CD4-positive, alpha-beta T cell treated with Interferon alpha-2 for 1 hour (primary cell): Measurements from ENCODE around the gene COA7.
"Not testable (repeated sequence)": the region's sequence is repeated elsewhere in the genome, so short reads cannot be mapped to it uniquely, and the experiment has no call there.

ENCODE experiments used
- DNase-seq, 2 donors: peaks; one replicate each; pipeline ENCODE4 v3.0.0-alpha.2; 2020 to 2022

COA7 gene

DNA sequence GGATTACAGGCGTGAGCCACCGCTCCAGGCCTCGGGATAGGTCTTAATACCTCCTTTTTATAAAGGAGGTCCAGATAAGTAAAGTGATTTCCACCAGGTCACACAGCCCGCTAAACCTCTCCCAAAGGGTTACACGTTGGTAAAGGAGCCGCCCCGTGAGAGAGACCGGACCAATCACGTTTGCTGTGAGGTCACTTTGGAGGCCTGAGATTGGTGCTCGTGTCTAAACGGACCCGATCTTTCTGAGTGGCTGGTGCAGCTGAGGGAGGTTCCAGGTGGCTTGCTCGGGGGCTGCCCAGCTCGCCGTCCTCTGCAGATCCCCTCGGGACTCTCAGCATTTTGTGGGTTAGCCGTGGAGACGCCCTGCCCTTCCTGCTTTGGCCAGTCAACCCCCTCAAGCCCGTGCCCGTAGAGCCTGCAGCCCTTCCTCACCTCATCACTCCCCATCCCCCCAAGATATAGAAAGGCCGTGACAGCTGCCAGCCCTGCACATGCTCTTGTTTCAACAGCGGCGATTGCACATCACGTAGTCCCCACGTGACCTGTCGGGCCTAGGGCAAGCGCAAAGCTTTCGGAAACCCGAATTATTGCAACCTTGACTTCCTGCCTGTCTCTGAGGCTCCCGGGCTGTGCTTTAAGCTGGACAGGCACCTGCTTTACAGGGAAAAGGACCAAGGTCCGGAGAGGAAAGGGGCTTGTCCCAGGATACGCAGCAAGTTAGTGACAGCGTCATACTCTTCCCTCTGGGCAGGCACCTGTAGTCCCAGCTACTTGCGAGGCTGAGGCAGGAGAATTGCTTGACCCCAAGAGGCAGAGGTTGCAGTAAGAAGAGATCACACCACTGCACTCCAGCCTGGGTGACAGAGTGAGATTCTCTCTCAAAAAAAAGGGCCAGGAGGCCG, 5.0 kb upstream of the COA7 start:
- peak; percentile 88 to 90 for DNase-seq

DNA sequence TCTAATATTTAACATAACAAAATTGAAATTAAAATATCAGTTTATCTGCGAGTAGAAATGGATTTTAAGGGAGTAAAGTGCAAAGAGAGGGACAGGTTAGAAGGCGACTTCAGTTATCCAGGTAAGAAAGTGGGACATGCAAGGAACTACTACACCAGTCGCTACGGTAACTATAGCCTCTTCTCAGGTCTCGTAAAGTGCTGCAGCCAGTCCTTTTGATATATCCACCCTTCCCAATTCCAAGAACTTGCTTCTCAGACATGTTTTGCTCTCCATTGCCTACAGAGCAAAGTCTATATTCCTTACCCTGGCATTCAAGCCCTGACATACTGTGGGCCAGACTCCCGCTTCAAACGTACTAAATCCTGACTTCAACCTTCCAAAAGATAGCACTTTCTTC, 2.5 kb downstream of the COA7 start:
- no peak for DNase-seq

DNA sequence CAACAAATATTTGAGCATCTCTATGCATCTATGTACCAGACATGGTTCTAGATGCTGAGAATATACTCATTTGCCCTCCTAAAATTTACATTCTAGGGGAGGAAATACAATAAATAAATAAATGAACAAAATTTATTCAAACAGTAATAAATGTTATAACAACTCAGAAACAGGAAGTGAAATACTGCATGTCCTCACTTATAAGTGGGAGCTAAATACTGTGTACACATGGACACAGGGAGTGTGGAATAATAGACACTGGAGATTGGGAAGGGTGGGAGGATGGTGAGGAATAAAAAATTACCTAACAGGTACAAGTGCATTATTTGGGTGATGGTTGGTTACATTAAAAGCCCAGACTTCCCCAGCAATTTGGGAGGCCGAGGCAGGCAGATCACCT, 4.3 kb downstream of the COA7 start:
- no peak for DNase-seq

DNA sequence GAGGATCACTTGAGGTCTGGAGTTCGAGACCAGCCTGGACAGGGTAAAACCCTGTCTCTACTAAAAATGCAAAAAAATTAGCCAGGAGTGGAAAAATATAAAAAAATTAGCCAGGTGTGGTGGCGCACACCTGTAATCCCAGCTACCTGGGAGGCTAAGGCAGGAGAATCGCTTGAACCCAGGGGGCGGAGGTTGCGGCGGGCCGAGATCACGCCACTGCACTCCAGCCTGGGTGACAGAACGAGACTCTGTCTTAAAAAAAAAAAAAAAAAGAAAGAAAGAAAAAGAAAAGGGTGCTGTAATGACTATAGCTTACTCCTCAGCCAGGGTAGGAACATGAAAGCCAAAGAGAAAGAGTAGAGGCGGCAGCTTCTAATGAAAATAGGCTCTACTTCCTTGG, 4.8 kb downstream of the COA7 start:
- DNase-seq = not testable (repeated sequence)

DNA sequence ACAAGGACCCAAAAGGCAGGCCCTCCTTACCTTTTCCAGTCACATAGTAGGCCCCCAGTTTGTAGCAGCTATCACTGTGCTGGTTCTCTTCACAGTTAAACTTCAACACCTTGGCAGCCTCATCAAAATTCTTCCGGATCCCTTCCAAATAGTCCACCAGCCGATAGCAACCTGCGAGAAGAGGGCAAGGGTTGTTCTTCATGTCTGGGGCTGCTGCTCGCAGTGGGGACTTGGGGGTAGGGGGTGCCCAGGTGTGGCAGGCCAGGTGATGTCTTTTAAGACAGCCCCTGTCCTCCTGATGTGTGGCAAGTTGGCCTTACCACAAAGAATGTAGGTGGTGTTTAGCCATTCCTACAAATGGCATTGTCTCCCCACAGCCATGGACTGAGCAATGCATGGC, 5.5 kb downstream of the COA7 start:
- DNase-seq = no peak

DNA sequence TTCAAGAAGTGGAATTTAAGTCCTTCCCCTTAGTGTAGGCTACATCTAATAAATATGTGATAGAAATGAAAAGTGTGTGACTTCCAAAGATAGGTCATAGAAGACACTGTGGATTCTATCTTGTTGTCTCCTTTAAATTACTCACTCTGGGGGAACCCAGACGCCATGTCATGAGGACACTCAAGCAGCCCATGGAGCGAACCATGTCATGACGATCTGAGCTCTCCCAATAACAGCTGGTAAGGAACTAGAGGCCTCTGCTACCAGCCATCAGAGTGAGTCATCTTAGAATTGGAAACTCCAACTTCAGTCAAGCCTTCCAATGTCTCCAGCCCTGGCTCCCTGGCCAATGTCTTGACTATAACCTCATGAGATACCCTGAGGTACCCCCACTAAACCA, 6.3 kb downstream of the COA7 start:
- no peak for DNase-seq

DNA sequence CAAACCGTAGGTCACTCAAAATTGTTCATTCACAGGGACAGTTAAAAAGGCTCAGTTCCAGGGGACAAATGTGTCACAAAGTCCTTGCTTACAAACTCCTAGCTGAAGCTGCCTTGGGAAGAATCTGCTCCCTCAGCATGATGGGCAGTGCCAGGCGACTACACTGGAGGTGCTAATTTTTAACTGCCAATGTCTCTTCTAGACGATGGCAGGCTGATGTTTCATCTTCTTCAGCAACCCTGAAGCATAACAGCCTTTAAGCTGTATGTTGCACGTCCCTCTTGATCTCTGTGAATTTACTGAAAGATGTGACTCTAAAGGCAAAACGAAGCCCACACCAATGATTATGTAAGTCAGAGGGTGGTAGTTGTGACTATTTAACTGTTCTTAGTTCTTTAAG, 11.3 kb downstream of the COA7 start:
- no peak for DNase-seq

DNA sequence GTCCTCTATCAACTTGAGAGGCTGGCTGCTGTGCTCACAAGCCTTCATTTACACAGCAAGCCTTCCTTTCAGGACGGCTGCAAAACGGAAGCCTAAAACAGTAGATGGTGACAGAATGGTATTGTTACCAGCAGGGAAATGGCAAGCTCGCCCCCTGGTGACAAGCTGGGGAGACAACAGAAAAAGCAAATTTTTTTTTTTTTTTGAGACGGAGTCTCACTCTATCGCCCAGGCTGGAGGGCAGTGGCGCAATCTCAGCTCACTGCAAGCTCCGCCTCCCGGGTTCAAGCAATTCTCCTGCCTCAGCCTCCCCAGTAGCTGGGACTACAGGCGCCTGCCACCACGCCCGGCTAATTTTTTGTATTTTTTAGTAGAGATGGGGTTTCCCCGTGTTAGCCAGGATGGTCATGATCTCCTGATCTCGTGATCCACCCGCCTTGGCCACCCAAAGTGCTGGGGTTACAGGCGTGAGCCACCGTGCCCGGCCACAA, 11.8 kb downstream of the COA7 start:
- DNase-seq = peak; percentile 78 to 85

DNA sequence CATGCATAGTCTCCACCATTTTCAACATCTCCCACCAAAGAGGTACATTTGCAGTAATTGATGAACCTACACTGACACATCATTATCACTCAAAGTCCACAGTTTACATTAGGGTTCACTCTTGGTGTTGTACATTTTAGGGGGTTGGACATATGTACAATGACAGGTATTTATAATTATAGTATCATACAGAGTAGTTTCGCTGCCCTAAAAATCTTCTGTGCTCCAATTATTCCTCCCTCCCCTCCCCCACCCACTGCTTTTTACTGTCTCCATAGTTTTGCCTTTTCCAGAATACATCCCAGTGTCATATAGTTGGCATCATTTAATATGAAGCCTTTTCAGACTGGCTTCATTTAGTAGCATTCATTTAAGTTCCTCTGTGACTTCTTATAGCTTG, 13.6 kb downstream of the COA7 start:
- no peak for DNase-seq

DNA sequence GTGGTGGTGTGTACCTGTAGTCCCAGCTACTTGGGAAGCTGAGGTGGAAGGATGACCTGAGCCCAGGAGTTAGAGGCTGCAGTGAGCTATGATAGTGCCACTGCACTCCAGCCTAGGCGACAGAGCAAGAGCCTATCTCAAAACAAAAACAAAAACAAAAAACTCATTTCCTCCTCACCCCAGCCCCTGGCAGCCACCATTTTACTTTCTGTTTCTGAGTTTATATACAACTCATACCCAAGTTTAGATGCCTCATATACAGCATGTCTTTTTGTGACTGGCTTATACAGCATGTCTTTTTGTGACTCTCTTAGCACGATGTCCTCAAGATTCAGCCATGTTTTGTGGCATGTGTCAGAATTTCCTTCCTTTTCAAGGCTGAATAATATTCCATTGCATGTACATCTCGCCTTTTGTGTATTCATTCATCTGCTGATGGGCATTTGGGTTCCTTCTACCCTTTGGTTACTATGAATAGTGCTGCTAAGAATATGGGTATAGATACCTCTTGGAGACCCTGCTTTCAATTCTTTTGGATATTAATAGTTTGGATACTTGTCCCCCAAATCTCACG, 14.7 kb downstream of the COA7 start:
- DNase-seq = no peak

DNA sequence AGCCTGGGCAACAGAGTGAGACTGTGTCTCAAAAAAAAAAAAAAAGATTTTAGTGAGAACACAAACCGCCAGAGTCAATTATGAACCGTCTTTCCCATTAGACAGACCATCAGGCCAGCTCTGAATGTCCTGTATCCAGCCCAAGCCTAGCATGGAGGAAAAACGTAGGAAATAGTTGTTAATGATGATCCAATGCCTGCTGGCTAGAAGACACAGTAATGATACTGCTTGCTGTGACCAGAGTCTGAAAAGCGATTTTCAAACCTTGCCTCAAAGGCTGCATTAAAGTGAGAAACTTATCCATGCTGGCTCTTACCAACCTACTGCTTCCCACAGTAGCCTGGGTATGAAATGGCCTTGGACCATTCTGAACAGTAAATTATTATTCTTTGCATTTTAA, 17.0 kb downstream of the COA7 start:
- DNase-seq = no peak

DNA sequence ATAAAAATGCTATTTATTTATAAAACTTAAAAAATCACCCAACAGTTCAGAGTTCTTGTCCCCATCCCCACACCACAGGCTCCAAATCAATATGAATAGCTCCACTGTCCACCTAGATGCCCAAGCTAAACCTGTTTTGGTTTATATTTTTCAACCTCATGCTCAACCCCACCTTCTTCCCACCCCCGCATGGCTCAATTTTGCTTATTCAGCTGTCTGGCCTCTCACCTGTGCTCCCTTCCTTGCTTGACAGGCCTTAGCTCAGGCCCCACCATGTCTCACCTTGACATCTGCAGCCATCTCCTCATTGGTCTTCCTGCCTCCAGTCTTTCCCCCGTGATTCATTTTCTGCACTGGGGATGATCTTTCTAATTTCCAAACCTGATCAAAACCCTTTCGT, 17.8 kb downstream of the COA7 start:
- DNase-seq = no peak

DNA sequence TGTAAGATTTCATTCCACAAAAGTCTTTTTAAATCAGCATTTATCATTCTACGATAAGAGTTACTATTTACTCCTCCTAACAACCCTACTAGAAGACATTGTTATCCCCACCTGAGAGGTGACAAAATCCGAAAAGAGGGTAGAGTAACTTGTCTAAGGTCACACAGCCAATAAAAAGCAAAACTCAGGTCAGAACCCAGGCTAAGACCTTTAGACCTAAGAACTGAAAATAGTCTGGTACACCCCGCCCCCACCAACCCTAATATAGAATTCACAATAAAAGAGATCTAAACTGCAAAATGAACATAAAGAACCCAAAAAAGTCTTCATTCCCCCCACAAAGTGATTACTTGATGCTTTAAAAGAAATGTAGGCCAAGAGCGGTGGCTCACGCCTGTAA, 18.6 kb downstream of the COA7 start:
- no peak for DNase-seq

DNA sequence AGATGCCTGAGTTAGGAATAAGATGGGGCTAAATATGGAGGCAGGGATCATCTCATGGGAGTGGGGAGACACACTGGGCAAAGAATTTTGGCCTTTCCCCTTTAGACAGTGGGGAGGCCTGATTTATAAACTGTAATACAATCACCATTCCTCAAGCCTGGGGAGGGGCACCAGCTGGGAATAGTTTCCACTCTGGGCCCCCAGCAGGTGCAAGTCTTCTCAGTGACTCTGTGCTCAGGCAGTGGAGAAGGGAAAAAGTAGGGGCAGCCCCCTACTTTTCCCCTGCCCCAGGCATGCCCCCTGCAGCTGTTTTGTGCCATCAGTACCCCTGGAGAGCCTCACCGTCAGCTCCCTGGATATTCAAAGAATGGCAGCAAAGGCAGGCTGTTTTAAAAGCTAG, 19.1 kb downstream of the COA7 start:
- no peak for DNase-seq

DNA sequence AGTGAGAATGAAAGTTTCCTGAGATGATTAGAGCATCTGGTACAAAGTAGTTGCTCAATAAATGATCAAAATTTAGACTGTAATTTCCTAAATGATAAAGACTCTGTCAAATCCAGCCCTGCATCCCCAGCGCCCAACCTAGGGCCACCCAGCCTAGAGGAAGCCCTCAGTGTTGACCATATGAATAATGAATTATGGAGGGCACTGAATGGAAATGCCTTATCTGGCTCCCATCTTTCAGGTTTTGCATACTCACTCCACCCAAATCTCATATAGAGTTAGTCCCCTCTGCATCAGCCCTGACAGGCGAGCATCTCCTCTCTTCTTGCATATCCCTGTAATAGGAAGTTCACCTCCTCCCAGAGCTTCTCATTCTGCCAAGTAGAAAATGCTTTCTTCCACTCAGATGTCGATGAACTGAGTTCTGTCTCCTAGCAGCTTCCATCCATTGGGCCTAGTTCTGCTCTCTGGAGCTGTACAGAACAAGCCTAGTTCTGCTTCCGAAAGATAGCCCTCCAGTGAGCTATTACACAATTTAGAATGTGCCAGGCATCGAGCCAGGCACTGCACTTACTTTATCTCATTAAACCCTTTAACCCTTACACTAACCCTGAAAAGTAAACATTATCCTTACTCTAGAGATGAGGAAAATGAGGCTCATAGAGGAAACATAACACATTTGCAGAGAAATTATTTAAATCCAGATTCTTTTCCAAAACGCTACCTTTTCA, 20.9 kb downstream of the COA7 start:
- no peak for DNase-seq

DNA sequence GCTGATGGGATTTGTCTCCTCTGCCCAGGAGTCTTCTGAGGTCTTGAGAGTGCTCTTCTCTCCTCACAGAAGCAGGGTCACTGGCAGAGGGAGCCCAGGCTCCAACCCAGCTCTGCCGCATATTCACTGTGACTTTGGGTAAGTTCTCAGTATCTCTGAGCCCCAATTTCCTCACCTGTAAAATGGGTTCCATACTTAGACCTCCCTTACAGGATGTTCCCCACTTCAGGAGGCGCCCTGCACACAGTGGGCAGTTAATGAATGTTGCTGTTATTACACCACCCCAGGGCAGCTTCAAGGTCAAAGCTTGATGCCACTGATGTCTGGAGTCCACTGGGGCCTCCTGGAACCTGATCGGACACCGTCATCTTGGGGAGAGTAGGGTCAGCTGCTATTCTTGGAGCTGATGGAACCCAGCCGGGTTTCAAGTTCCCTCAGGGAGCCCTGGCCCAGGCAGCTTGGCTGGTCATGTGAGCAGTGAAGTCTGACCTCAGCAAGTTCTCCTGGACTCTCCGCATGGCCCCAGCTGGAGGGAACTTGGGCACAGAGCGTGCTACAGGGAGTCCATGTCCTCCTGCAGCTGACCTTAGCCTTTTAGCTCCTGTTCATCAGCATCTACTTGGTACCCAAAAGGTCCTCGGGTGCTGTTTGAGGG, 21.8 kb downstream of the COA7 start:
- no peak for DNase-seq

DNA sequence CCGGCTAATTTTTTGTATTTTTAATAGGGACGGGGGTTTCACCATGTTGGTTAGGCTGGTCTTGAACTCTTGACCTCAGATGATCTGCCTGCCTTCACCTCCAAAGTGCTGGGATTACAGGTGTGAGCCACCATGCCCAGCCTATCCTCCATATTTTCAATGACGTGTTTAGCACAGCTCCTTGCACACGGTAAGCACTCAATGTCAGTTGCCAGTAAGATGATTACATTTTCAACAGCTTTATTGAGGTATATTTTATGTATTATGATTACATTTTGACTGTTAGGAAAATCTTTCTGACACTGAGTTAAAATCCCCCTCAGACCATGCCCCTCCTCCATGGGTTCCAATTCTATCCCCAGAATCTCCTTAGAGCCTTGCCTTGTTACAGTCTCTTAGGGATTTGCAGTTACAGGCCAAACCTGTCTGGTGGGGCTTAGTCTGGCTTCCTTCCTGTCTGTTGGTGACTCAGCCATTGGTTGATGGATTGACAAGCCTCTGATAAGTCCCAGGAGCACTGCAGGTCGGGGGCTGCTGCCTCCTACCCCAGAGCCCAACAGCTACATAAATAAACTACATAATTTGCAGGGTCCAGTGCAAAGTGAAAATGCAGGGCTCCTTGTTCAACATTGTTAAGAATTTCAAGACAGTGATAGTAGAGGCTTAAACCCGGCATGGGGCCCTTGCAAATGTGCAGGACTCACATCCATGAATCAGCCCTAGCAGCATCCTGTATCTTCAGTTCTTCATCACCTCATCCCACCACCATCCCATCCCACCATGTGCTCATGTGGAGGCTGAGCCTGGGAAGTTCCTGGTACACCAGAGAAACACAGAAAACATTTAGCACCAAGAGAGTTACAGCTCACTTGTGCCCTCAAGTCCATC, 23.4 kb downstream of the COA7 start:
- DNase-seq = no peak

DNA sequence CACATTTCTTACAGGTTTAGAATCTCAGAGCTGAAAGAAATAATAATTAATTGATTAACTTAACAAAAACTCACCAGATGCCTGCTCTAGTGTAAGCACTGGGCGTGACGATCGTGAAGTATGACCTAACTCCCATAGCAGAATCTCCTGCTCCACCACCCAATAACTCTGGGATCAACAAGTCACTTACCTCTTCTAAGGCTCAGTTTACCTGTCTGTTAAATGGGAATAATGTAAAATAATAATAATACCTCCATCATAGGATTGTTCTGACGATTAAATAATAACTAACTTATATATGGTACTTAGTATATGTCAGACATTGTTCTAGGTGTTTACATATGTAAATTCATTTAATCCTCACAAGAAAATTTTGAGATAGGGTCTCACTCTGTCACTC, 24.6 kb downstream of the COA7 start:
- no peak for DNase-seq

DNA sequence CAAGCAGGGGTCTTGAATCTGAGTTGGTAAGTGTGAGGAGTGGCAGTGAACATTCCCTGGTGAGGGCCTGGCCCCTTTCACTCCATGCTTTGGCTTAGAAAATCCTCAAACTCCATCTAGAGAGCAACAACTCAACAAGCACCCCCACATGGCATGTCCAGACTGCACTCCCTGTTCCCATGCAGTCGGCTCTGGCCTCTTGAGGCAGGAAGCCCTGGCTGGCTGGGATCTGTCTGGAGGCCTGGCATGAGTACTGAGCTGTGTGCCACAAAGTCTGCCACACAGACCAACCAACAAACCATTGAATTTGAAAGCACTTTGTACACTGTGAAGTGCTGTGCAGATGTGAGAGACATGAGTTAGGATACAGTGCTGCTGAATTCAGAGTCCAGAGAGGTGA, 25.2 kb downstream of the COA7 start:
- no peak for DNase-seq

DNA sequence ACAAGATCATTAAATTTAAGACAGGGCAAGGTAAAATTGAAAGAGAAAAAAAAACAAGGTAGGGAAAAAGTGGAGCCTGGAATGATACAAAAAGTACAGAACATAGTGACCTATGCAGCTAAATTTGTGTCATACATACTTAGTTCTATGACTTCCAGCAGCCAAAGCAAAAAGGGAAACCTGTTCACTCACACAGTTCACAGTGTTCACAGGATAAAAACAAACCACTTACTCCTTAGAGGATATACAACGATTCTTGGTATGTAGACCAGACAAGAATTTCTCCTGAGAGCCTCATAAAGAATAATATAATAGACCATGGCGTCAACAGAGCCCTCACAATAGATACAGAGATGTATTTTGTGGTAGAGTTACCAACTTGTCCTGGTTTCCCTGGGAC, 27.5 kb downstream of the COA7 start:
- no peak for DNase-seq

DNA sequence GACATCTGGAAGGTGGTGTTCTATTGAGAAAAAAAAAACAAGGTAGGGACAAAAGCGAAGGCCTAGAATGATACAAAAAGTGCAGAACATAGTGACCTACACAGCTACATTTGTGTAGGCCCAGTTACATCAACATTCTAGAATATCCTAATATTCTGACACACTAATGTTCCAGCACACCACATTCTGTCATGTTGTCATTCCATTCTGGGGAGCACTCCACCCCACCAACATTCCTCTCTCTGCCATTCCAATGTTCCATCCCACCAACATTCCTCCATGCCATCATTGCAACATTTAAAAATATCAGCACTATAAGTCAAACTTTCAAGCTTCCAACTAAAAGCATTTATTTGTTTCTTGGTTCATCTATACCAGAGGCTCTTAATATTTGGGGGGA, 28.5 kb downstream of the COA7 start:
- no peak for DNase-seq

DNA sequence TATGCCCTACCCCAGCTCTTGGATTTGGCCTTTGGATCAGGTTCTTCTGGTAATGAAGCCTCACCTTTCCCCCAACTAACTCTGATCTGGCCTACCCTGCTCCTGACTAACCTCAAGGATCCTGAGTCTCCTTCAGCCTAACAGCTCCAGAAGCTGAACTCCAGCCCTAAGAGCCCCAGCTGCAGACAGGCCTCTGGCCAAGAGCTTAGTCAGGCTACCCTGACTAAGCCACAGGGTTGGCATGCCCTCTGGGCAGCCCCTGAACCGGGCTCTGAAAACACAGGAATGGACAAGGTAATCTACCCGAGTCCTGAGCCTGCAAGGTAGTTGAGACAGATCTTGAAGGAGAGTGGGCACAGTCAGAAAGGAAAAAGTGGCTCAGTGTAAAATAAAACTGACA, 29.4 kb downstream of the COA7 start:
- no peak for DNase-seq
